T-helper 17 cell (primary cell): ENCODE results near the gene KIAA0930. TPM values are rescaled to one million over a fixed set of nuclear protein-coding genes. Genes with fewer than 3 reads are reported as not detected.

Experiments used
- ATAC-seq: fragments of 150-1000 bp; cut with Tn5 transposase; 2 replicates; pipeline ENCODE4 v1.10.0; 2021; ENCODE audit warnings: mild to moderate bottlenecking, moderate library complexity
- DNase-seq, 3 donors: peaks; one replicate each; pipeline versions ENCODE4 v3.0.0 to v3.0.0-alpha.2; 2020 to 2021
- H3K9me3 ChIP-seq: one replicate; pipeline ENCODE4 v1.7.0; 2013; ENCODE audit warnings: low read length, mild to moderate bottlenecking; ENCODE audit not compliant: control insufficient read depth, poor library complexity, severe bottlenecking
- H3K27ac Mint-ChIP-seq: one replicate; pipeline ENCODE4 v1.8.0; 2022; ENCODE audit warnings: mild to moderate bottlenecking, moderate library complexity, mixed read lengths
- H3K27me3 Mint-ChIP-seq: one replicate; pipeline ENCODE4 v1.8.0; 2022; ENCODE audit warnings: mixed read lengths
- H3K36me3 Mint-ChIP-seq: one replicate; pipeline ENCODE4 v1.8.0; 2022; ENCODE audit warnings: low read depth, mixed read lengths
- H3K4me1 Mint-ChIP-seq: one replicate; pipeline ENCODE4 v1.8.0; 2022; ENCODE audit warnings: mild to moderate bottlenecking, mixed read lengths
- H3K4me3 Mint-ChIP-seq: one replicate; pipeline ENCODE4 v1.8.0; 2022; ENCODE audit warnings: mild to moderate bottlenecking, moderate library complexity, mixed read lengths
- total RNA-seq, 4 donors: library from RNA in 2 of 4; stranded (reverse) in 2 of 4; gene quantifications; one replicate each; pipeline ENCODE4 v1.2.3 and lab custom pipeline; 2022 to 2026

KIAA0930 gene
- total RNA-seq, 2 donors from 2014 or later = 10.9 to 11.6 TPM

- H3K4me3 Mint-ChIP-seq = no peak overlapping the region
- peaks cover 9% of the 10 kb centered on the region for H3K4me1 Mint-ChIP-seq
- no peaks in the 10 kb centered on the region for H3K27me3 Mint-ChIP-seq
- H3K9me3 ChIP-seq = no peaks in the 10 kb centered on the region
- ATAC-seq (no peak), DNase-seq (no peak)
- H3K36me3 Mint-ChIP-seq = no peaks in the 10 kb centered on the region
- no peak overlapping the region for H3K27ac Mint-ChIP-seq
Measured at GRCh38 chr22:45212306-45212709, 28.4 kb downstream of the KIAA0930 start.

- DNase-seq = no peak
- H3K4me1 Mint-ChIP-seq = peaks cover 9% of the 10 kb centered on the region
- ATAC-seq = no peak
- no peak overlapping the region for H3K4me3 Mint-ChIP-seq
- H3K27me3 Mint-ChIP-seq = no peaks in the 10 kb centered on the region
- H3K27ac Mint-ChIP-seq = no peak overlapping the region
- no peaks in the 10 kb centered on the region for H3K36me3 Mint-ChIP-seq
- H3K9me3 ChIP-seq = no peaks in the 10 kb centered on the region
Measured at GRCh38 chr22:45211848-45212247, 28.8 kb downstream of the KIAA0930 start.

- H3K27ac Mint-ChIP-seq = no peak overlapping the region
- no peaks in the 10 kb centered on the region for H3K9me3 ChIP-seq
- no peak overlapping the region for H3K4me3 Mint-ChIP-seq
- H3K27me3 Mint-ChIP-seq = no peaks in the 10 kb centered on the region
- DNase-seq = no peak
- H3K36me3 Mint-ChIP-seq = no peaks in the 10 kb centered on the region
- H3K4me1 Mint-ChIP-seq = peaks cover 8% of the 10 kb centered on the region
- no peak for ATAC-seq
Measured at GRCh38 chr22:45211435-45211834, 29.3 kb downstream of the KIAA0930 start.

DNA sequence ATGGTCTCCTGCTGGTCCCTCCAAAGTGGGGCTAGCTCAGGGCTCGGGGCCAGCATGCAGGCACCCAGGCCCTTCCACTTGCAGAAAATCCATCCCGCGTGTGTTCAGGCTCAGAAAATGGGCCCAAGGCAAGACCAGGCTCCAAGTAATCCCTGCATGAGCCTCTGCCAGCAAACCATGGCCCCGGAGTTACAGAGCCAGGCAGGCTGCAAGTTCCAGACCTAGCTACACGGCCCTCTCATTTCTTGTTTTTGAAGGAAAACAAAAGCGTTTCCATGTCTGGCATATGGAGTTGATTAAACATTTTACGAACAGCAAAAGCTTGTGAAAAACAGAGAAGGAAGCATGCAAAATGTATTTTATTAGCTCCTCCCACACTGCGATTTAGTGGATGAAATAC is 29.7 kb downstream of the KIAA0930 start:
- H3K27ac Mint-ChIP-seq = no peak overlapping the region
- no peaks in the 10 kb centered on the region for H3K27me3 Mint-ChIP-seq
- peaks cover 10% of the 10 kb centered on the region for H3K4me1 Mint-ChIP-seq
- H3K36me3 Mint-ChIP-seq = no peaks in the 10 kb centered on the region
- DNase-seq (no peak), ATAC-seq (no peak)
- H3K4me3 Mint-ChIP-seq = no peak overlapping the region
- no peaks in the 10 kb centered on the region for H3K9me3 ChIP-seq

GRCh38 chr22:45210577-45210976 is 30.1 kb downstream of the KIAA0930 start:
- Mint-ChIP-seq H3K27me3 (no peaks in the 10 kb centered on the region), H3K27ac (no peak overlapping the region), H3K4me3 (no peak overlapping the region), H3K36me3 (peaks cover 3% of the 10 kb centered on the region), H3K4me1 (peaks cover 12% of the 10 kb centered on the region)
- ATAC-seq = no peak
- no peaks in the 10 kb centered on the region for H3K9me3 ChIP-seq
- DNase-seq = no peak

GRCh38 chr22:45210174-45210573 is 30.5 kb downstream of the KIAA0930 start:
- no peaks in the 10 kb centered on the region for H3K9me3 ChIP-seq
- Mint-ChIP-seq H3K4me1 (peaks cover 12% of the 10 kb centered on the region), H3K36me3 (peaks cover 3% of the 10 kb centered on the region), H3K4me3 (no peak overlapping the region), H3K27ac (no peak overlapping the region), H3K27me3 (no peaks in the 10 kb centered on the region)
- DNase-seq (no peak), ATAC-seq (no peak)

GRCh38 chr22:45208993-45209838 is 31.5 kb downstream of the KIAA0930 start:
- no peak overlapping the region for H3K4me3 Mint-ChIP-seq
- peaks cover 3% of the 10 kb centered on the region for H3K36me3 Mint-ChIP-seq
- ATAC-seq (peak; percentile 56), DNase-seq (peak in 2 of 3 donors; percentile 16 to 33)
- H3K27me3 Mint-ChIP-seq = no peaks in the 10 kb centered on the region
- H3K4me1 Mint-ChIP-seq = peaks cover 12% of the 10 kb centered on the region
- no peaks in the 10 kb centered on the region for H3K9me3 ChIP-seq
- H3K27ac Mint-ChIP-seq = no peak overlapping the region

DNA sequence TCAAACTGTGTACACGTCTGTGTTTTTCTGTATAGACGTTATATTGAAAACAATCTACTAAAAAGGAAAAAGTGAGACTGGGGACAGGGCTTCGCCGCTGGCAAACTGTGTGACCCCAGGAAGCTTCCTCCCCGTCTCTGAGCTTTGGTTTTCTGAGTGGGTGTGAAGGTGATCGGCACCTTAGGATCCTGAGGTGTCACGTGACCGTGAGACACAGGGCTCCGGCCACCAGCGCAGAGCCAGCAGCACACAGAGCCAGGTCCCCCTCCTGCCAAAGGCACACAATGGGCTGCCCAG is 32.0 kb downstream of the KIAA0930 start:
- H3K4me3 Mint-ChIP-seq = no peak overlapping the region
- H3K36me3 Mint-ChIP-seq = peaks cover 3% of the 10 kb centered on the region
- H3K9me3 ChIP-seq = no peaks in the 10 kb centered on the region
- no peak overlapping the region for H3K27ac Mint-ChIP-seq
- peaks cover 12% of the 10 kb centered on the region for H3K4me1 Mint-ChIP-seq
- no peak for DNase-seq
- no peak for ATAC-seq
- H3K27me3 Mint-ChIP-seq = no peaks in the 10 kb centered on the region

- no peaks in the 10 kb centered on the region for H3K9me3 ChIP-seq
- Mint-ChIP-seq H3K27me3 (no peaks in the 10 kb centered on the region), H3K4me1 (peaks cover 12% of the 10 kb centered on the region), H3K27ac (no peak overlapping the region), H3K36me3 (peaks cover 3% of the 10 kb centered on the region), H3K4me3 (no peak overlapping the region)
- no peak for ATAC-seq
- DNase-seq = no peak
Measured at GRCh38 chr22:45207981-45208664, 32.6 kb downstream of the KIAA0930 start.

DNA sequence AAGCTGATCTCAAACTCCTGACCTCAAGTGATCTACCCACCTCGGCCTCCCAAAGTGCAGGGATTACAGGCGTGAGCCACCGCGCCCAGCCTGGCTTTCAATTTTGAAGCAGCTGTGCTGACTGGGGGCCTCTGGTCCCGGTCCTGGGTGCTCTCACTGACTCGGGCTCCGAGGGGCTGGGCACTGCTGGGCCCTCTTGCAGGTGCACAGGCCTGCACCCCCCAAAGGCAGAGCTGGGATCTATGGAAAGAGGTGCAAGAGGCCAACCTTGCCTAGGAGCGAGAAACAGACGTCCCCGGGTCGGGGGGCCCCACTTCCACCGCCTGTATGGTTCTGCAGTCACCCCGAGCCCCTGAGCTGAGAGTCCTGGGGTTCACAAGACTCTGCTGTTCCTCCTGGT is 33.2 kb downstream of the KIAA0930 start:
- no peaks in the 10 kb centered on the region for H3K9me3 ChIP-seq
- Mint-ChIP-seq H3K27me3 (no peaks in the 10 kb centered on the region), H3K4me3 (no peak overlapping the region), H3K36me3 (peaks cover 3% of the 10 kb centered on the region), H3K4me1 (peaks cover 12% of the 10 kb centered on the region), H3K27ac (no peak overlapping the region)
- DNase-seq = no peak
- ATAC-seq = no peak

DNA sequence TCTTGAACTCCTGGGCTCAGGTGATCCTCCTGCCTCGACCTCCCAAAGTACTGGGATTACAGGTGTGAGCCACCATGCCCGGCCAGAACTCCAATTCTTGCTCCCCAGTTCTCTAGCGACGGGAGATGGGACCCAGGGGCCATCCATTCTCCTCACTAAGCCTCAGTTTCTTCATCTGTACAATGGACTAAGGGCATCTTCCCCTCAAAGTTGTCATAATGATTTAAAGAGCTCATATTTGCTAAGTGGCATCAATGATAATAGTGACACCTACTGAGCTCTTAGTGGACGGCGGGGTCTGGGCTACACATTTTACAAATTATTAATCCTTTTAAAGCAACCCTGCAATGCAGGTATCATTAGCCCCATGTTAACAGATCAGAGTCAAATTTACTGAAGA is 34.5 kb downstream of the KIAA0930 start:
- H3K27ac Mint-ChIP-seq = no peak overlapping the region
- H3K27me3 Mint-ChIP-seq = no peaks in the 10 kb centered on the region
- no peaks in the 10 kb centered on the region for H3K9me3 ChIP-seq
- peaks cover 3% of the 10 kb centered on the region for H3K36me3 Mint-ChIP-seq
- no peak for ATAC-seq
- no peak overlapping the region for H3K4me3 Mint-ChIP-seq
- H3K4me1 Mint-ChIP-seq = peaks cover 8% of the 10 kb centered on the region
- DNase-seq = no peak

- Mint-ChIP-seq H3K4me1 (peaks cover 8% of the 10 kb centered on the region), H3K27me3 (no peaks in the 10 kb centered on the region), H3K4me3 (no peak overlapping the region), H3K36me3 (peaks cover 3% of the 10 kb centered on the region), H3K27ac (no peak overlapping the region)
- DNase-seq (no peak), ATAC-seq (no peak)
- H3K9me3 ChIP-seq = no peaks in the 10 kb centered on the region
Measured at GRCh38 chr22:45205276-45205925, 35.3 kb downstream of the KIAA0930 start.

GRCh38 chr22:45204819-45205218 is 35.9 kb downstream of the KIAA0930 start:
- no peak overlapping the region for H3K4me3 Mint-ChIP-seq
- H3K27ac Mint-ChIP-seq = no peak overlapping the region
- no peak for ATAC-seq

More at GRCh38 chr22:45204819-45205218, 35.9 kb downstream of the KIAA0930 start:
- DNase-seq = no peak
- Mint-ChIP-seq H3K27me3 (no peaks in the 10 kb centered on the region), H3K36me3 (peaks cover 3% of the 10 kb centered on the region), H3K4me1 (peaks cover 7% of the 10 kb centered on the region)
- no peaks in the 10 kb centered on the region for H3K9me3 ChIP-seq
